ENCODE data around the gene PNLIPRP2. TPM values are rescaled to one million over a fixed set of nuclear protein-coding genes. Genes with fewer than 3 reads are reported as not detected.

The PNLIPRP2 gene
- total and polyA plus RNA-seq, 2 of the 4 experiments (the other 2 are of a cell fraction) = not detected

- H2BK20ac ChIP-seq (ENCODE audit: low read depth, low read length) = no peak overlapping the region
- no peak overlapping the region for H2BK5ac ChIP-seq (ENCODE audit: low read depth, low read length, poor library complexity, severe bottlenecking)
- no TSS peak for BruUV-seq (replicated peaks)
- H3K9me1 ChIP-seq (ENCODE audit: insufficient read depth, low read length) = peaks cover 14% of the 10 kb centered on the region
- no peak overlapping the region for H2BK15ac ChIP-seq (ENCODE audit: low read depth, low read length)
- no peak overlapping the region for H3K4me2 ChIP-seq (ENCODE audit: low read depth, low read length)
- no peak overlapping the region for H3K9ac ChIP-seq (ENCODE audit: low read depth, low read length)
- H4K8ac ChIP-seq (ENCODE audit: low read depth in 2 of 2, low read length in 2 of 2) = no peak overlapping the region
- no peak overlapping the region for H2AK9ac ChIP-seq (replicated peaks; ENCODE audit: low read depth, low read length, poor library complexity)
- no peak overlapping the region for H4K91ac ChIP-seq (ENCODE audit: insufficient read depth, low read depth, low read length)
- no peak overlapping the region for H2AK5ac ChIP-seq (ENCODE audit: low read depth, low read length)
- WGBS, 2 experiments (ENCODE audit: extremely low coverage in 2 of 2, insufficient read length in 1 of 2) = 94% methylated on average over 10 of the region's 11 CpGs; no CpG with 5 or more reads in 1 of the 2 experiments
- intact Hi-C loops (cut with micrococcal nuclease) (no loop called here), dilution Hi-C loops (cut with HindIII; ENCODE audit: low sequenced_read_pairs, unreplicated experiment) (loop anchor here (25.0 kb wide), 1 partner anchor 111 kb away; no protein-coding TSS in a partner anchor), in situ Hi-C loops (cut with MboI; ENCODE audit: low sequenced_read_pairs) (no loop called here)
- H3K27me3 ChIP-seq (ENCODE audit: control insufficient read depth, insufficient read depth, low read length) = no peaks in the 10 kb centered on the region
- DNase-seq (no peak), ATAC-seq (ENCODE audit: low read depth) (no peak)
- H3K4me3 ChIP-seq (ENCODE audit: insufficient read depth, low read depth, low read length) = no peak overlapping the region
- H3K4me1 ChIP-seq (ENCODE audit: control insufficient read depth, insufficient read depth, low read length) = peaks cover 5% of the 10 kb centered on the region
- H2AFZ ChIP-seq (replicated peaks; ENCODE audit: low read length, poor library complexity) = no peak overlapping the region
- no peaks in the 10 kb centered on the region for H3K9me3 ChIP-seq (ENCODE audit: control insufficient read depth, insufficient read depth, low read length)
- ChIA-PET POLR2A (ENCODE audit: unreplicated experiment) (no interaction called here), CTCF (interaction anchor here (0.6 to 1.1 kb wide), 2 partner anchors 37 to 112 kb away, joined by 3 to 6 read pairs; no protein-coding TSS in a partner anchor)
- no peaks in the 10 kb centered on the region for H3K79me1 ChIP-seq (ENCODE audit: low read depth in 1 of 2, low read length in 2 of 2)
- H3K14ac ChIP-seq (replicated peaks; ENCODE audit: low read depth, low read length) = no peak overlapping the region
- no peak overlapping the region for H3K27ac ChIP-seq (ENCODE audit: insufficient read depth, low read length)
- no peak overlapping the region for H3K56ac ChIP-seq (ENCODE audit: extremely low read depth, insufficient read depth, low read length)
- no peak overlapping the region for H4K5ac ChIP-seq (ENCODE audit: low read depth, low read length)
- no peak overlapping the region for H3K23ac ChIP-seq (ENCODE audit: low read depth, low read length)
- no peaks in the 10 kb centered on the region for H4K20me1 ChIP-seq (ENCODE audit: insufficient read depth, low read length)
- no peak for TF ChIP-seq RFX5 (IDR thresholded peaks at IDR 0.05; ENCODE audit: low read depth, low read length)
- TF ChIP-seq MAZ (IDR thresholded peaks at IDR 0.05; ENCODE audit: borderline replicate concordance, low read depth, low read length) = no peak
- TF ChIP-seq ELK1 (IDR thresholded peaks at IDR 0.05; ENCODE audit: borderline replicate concordance, low read depth, low read length) = no peak
- no peak for TF ChIP-seq CTCF (conservative IDR thresholded peaks at IDR 0.05; ENCODE audit: low read depth, low read length)
- no peak for TF ChIP-seq RAD21 (IDR thresholded peaks at IDR 0.05; ENCODE audit: low read length)
- TF ChIP-seq CEBPB (IDR thresholded peaks at IDR 0.05; ENCODE audit: low read depth, low read length) = no peak
- TF ChIP-seq MAFK (IDR thresholded peaks at IDR 0.05; ENCODE audit: low read depth, low read length) = no peak
- no peak for TF ChIP-seq SMC3 (IDR thresholded peaks at IDR 0.05; ENCODE audit: low read depth, low read length)
- TF ChIP-seq RCOR1 (IDR thresholded peaks at IDR 0.05; ENCODE audit: insufficient replicate concordance, low read length) = no peak
- TF ChIP-seq NFE2L2 (IDR thresholded peaks at IDR 0.05; ENCODE audit: low read depth, low read length) = no peak
- no peak for TF ChIP-seq BHLHE40 (IDR thresholded peaks at IDR 0.05; ENCODE audit: low read depth, low read length)
- no peak for TF ChIP-seq CHD1 (IDR thresholded peaks at IDR 0.05; ENCODE audit: low read depth, low read length)
- H3K36me3 ChIP-seq (ENCODE audit: control insufficient read depth, insufficient read depth, low read length) = peaks cover 12% of the 10 kb centered on the region
- no peak overlapping the region for H3K18ac ChIP-seq (ENCODE audit: low read depth, low read length)
- no peak overlapping the region for H3K4ac ChIP-seq (ENCODE audit: low read depth, low read length)
- no peak overlapping the region for H2BK120ac ChIP-seq (ENCODE audit: low read depth, low read length)
Observed at GRCh38 chr10:116676118-116676517, 55.4 kb downstream of the PNLIPRP2 start.

Measured in IMR-90 (cell line).